Measurements from ENCODE around the gene IDI1. TPM values are rescaled to one million over a fixed set of nuclear protein-coding genes. Genes with fewer than 3 reads are reported as not detected.

Gene IDI1
- total RNA-seq, 1 donor from 2014 or later: 45.2 TPM

GRCh38 chr10:997266-998022 lies 51.5 kb downstream of the IDI1 start:
- Mint-ChIP-seq H3K36me3 (peaks cover 54% of the 10 kb centered on the region), H3K9me3 (peaks cover 13% of the 10 kb centered on the region), H3K4me1 (ENCODE audit: unreplicated experiment) (no peaks in the 10 kb centered on the region), H3K27me3 (no peaks in the 10 kb centered on the region), H3K27ac (no peak overlapping the region), H3K4me3 (no peak overlapping the region)
- DNase-seq (ENCODE audit: extremely low spot score, unreplicated experiment): no peak
- no peak for TF ChIP-seq CTCF (conservative IDR thresholded peaks at IDR 0.05)

- no peak overlapping the region for H3K4me3 Mint-ChIP-seq
- DNase-seq (ENCODE audit: extremely low spot score, unreplicated experiment): no peak
- no peak overlapping the region for H3K27ac Mint-ChIP-seq
- H3K9me3 Mint-ChIP-seq: peaks cover 2% of the 10 kb centered on the region
- H3K4me1 Mint-ChIP-seq (ENCODE audit: unreplicated experiment): peaks cover 4% of the 10 kb centered on the region
- no peaks in the 10 kb centered on the region for H3K27me3 Mint-ChIP-seq
- peaks cover 45% of the 10 kb centered on the region for H3K36me3 Mint-ChIP-seq
- no peak for TF ChIP-seq CTCF (conservative IDR thresholded peaks at IDR 0.05)
Measured at GRCh38 chr10:996031-996430, 52.9 kb downstream of the IDI1 start.

GRCh38 chr10:995559-995926 lies 53.4 kb downstream of the IDI1 start:
- peaks cover 45% of the 10 kb centered on the region for H3K36me3 Mint-ChIP-seq
- H3K27ac Mint-ChIP-seq: no peak overlapping the region
- no peaks in the 10 kb centered on the region for H3K27me3 Mint-ChIP-seq
- no peak for TF ChIP-seq CTCF (conservative IDR thresholded peaks at IDR 0.05)
- no peaks in the 10 kb centered on the region for H3K9me3 Mint-ChIP-seq
- no peak for DNase-seq (ENCODE audit: extremely low spot score, unreplicated experiment)
- H3K4me1 Mint-ChIP-seq (ENCODE audit: unreplicated experiment): peaks cover 8% of the 10 kb centered on the region
- no peak overlapping the region for H3K4me3 Mint-ChIP-seq

GRCh38 chr10:994836-995558 lies 53.9 kb downstream of the IDI1 start:
- no peak for TF ChIP-seq CTCF (conservative IDR thresholded peaks at IDR 0.05)
- H3K36me3 Mint-ChIP-seq: peaks cover 46% of the 10 kb centered on the region
- no peaks in the 10 kb centered on the region for H3K27me3 Mint-ChIP-seq
- H3K4me3 Mint-ChIP-seq: no peak overlapping the region
- no peak overlapping the region for H3K27ac Mint-ChIP-seq
- peaks cover 12% of the 10 kb centered on the region for H3K4me1 Mint-ChIP-seq (ENCODE audit: unreplicated experiment)
- H3K9me3 Mint-ChIP-seq: no peaks in the 10 kb centered on the region
- DNase-seq (ENCODE audit: extremely low spot score, unreplicated experiment): no peak

- Mint-ChIP-seq H3K27me3 (no peaks in the 10 kb centered on the region), H3K27ac (no peak overlapping the region), H3K4me3 (no peak overlapping the region), H3K4me1 (ENCODE audit: unreplicated experiment) (peaks cover 15% of the 10 kb centered on the region), H3K36me3 (peaks cover 35% of the 10 kb centered on the region), H3K9me3 (no peaks in the 10 kb centered on the region)
- no peak for DNase-seq (ENCODE audit: extremely low spot score, unreplicated experiment)
- no peak for TF ChIP-seq CTCF (conservative IDR thresholded peaks at IDR 0.05)
Measured at GRCh38 chr10:992871-993270, 56.0 kb downstream of the IDI1 start.

All from type B pancreatic cell (in vitro differentiated cells).